ENCODE results near the gene TRPM3. TPM values are rescaled to one million over a fixed set of nuclear protein-coding genes. Genes with fewer than 3 reads are reported as not detected.

Gene TRPM3
- total and polyA plus RNA-seq, 10 donors = 0.02 to 6.7 (median 1.6) TPM

GRCh38 chr9:70852711-70853240 is 268.6 kb downstream of the TRPM3 start:
- no peak overlapping the region for H3K27ac ChIP-seq
- no peak for TF ChIP-seq POLR2A (IDR thresholded peaks at IDR 0.05)
- TF ChIP-seq, protein P1, sequence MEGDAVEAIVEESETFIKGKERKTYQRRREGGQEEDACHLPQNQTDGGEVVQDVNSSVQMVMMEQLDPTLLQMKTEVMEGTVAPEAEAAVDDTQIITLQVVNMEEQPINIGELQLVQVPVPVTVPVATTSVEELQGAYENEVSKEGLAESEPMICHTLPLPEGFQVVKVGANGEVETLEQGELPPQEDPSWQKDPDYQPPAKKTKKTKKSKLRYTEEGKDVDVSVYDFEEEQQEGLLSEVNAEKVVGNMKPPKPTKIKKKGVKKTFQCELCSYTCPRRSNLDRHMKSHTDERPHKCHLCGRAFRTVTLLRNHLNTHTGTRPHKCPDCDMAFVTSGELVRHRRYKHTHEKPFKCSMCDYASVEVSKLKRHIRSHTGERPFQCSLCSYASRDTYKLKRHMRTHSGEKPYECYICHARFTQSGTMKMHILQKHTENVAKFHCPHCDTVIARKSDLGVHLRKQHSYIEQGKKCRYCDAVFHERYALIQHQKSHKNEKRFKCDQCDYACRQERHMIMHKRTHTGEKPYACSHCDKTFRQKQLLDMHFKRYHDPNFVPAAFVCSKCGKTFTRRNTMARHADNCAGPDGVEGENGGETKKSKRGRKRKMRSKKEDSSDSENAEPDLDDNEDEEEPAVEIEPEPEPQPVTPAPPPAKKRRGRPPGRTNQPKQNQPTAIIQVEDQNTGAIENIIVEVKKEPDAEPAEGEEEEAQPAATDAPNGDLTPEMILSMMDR (IDR thresholded peaks at IDR 0.05 in 8 of 11, conservative IDR thresholded peaks at IDR 0.05 in 3 of 11) = no peak
- TF ChIP-seq POLR2AphosphoS5 (IDR thresholded peaks at IDR 0.05) = no peak
- no peaks in the 10 kb centered on the region for H3K36me3 ChIP-seq

GRCh38 chr9:70840266-70840665 is 281.2 kb downstream of the TRPM3 start:
- no peaks in the 10 kb centered on the region for H3K9me3 ChIP-seq
- H3K36me3 ChIP-seq = no peaks in the 10 kb centered on the region
- H3K4me1 ChIP-seq = no peaks in the 10 kb centered on the region
- no peak overlapping the region for H3K4me3 ChIP-seq
- no peaks in the 10 kb centered on the region for H3K27me3 ChIP-seq (replicated peaks in 1 of 7)
- TF ChIP-seq, protein P1 (IDR thresholded peaks at IDR 0.05 in 8 of 11, conservative IDR thresholded peaks at IDR 0.05 in 3 of 11) = no peak
- no peak for TF ChIP-seq POLR2AphosphoS5 (IDR thresholded peaks at IDR 0.05)
- TF ChIP-seq POLR2A (IDR thresholded peaks at IDR 0.05) = no peak
- intact Hi-C loops (cut with DNase I; ENCODE audit: low total_unique reads) = no loop called here
- no peak overlapping the region for H3K27ac ChIP-seq
- 57 to 84% (median 67%) methylated on average over 2 of the region's 2 CpGs for WGBS, 5 donors
- no peak for DNase-seq

More at GRCh38 chr9:70852711-70853240, 268.6 kb downstream of the TRPM3 start:
- H3K27me3 ChIP-seq (replicated peaks in 1 of 7) = no peaks in the 10 kb centered on the region
- 59 to 87% (median 77%) methylated on average over 1 of the region's 1 CpG for WGBS, 5 donors
- intact Hi-C loops (cut with DNase I; ENCODE audit: low total_unique reads) = no loop called here
- no peak overlapping the region for H3K4me3 ChIP-seq
- no peak for DNase-seq
- no peaks in the 10 kb centered on the region for H3K4me1 ChIP-seq
- H3K9me3 ChIP-seq = peaks cover 0 to 4% (median 0%) of the 10 kb centered on the region in 8 donors

- Histone ChIP-seq H3K9me3 (no peaks in the 10 kb centered on the region), H3K4me3 (no peak overlapping the region), H3K27ac (no peak overlapping the region), H3K27me3 (replicated peaks in 1 of 7) (no peaks in the 10 kb centered on the region), H3K36me3 (no peaks in the 10 kb centered on the region), H3K4me1 (no peaks in the 10 kb centered on the region)
- no peak for TF ChIP-seq POLR2AphosphoS5 (IDR thresholded peaks at IDR 0.05)
- TF ChIP-seq, protein P1 (IDR thresholded peaks at IDR 0.05 in 8 of 11, conservative IDR thresholded peaks at IDR 0.05 in 3 of 11) = no peak
- TF ChIP-seq POLR2A (IDR thresholded peaks at IDR 0.05) = no peak
- intact Hi-C loops (cut with DNase I; ENCODE audit: low total_unique reads) = no loop called here
- WGBS, 5 donors = 72 to 90% (median 78%) methylated on average over 4 of the region's 4 CpGs
- DNase-seq = no peak
Measured at GRCh38 chr9:70835323-70835722, 286.1 kb downstream of the TRPM3 start.

GRCh38 chr9:70832492-70832891 is 288.9 kb downstream of the TRPM3 start:
- H3K4me3 ChIP-seq = no peak overlapping the region
- intact Hi-C loops (cut with DNase I; ENCODE audit: low total_unique reads) = no loop called here
- no peak overlapping the region for H3K27ac ChIP-seq
- TF ChIP-seq POLR2A (IDR thresholded peaks at IDR 0.05) = no peak
- TF ChIP-seq, protein P1 (IDR thresholded peaks at IDR 0.05 in 8 of 11, conservative IDR thresholded peaks at IDR 0.05 in 3 of 11) = no peak
- no peak for TF ChIP-seq POLR2AphosphoS5 (IDR thresholded peaks at IDR 0.05)
- no peaks in the 10 kb centered on the region for H3K27me3 ChIP-seq (replicated peaks in 1 of 7)
- DNase-seq = no peak
- H3K9me3 ChIP-seq = no peaks in the 10 kb centered on the region
- no peaks in the 10 kb centered on the region for H3K36me3 ChIP-seq
- no peaks in the 10 kb centered on the region for H3K4me1 ChIP-seq

All from spleen (tissue), 11 donors.